Right ventricle myocardium inferior (tissue), 1 donor: Measurements from ENCODE around the gene CEND1. TPM values are rescaled to one million over a fixed set of nuclear protein-coding genes. Genes with fewer than 3 reads are reported as not detected.

Source experiments
- ATAC-seq: fragments of 200-7000 bp; cut with Tn5 transposase; one replicate; pipeline ENCODE4 v1.9.1; 2020; ENCODE audit warnings: mild to moderate bottlenecking, moderate library complexity
- DNase-seq: peaks from one replicate; pipeline ENCODE4 v3.0.0; 2021; ENCODE audit errors: missing footprints
- intact Hi-C: fragments of 100-400 bp; cut with DNase I; formaldehyde crosslinking; loops from one replicate; pipeline ENCODE4 v1.11.0; 2022
- total RNA-seq: library from RNA; stranded (reverse); fragmentation: NEBNext Ultra II Directional; extraction: Animal tissue kit (Norgen Biotek cat#: 25700); gene quantifications from one replicate; pipeline ENCODE4 v1.2.1, GENCODE V29; 2021
- donor health status: DM: no; HTN: yes; CAD: no; lungs with severe emphysema.

Gene CEND1
- total RNA-seq, 1 donor from 2014 or later, result not detected

DNA sequence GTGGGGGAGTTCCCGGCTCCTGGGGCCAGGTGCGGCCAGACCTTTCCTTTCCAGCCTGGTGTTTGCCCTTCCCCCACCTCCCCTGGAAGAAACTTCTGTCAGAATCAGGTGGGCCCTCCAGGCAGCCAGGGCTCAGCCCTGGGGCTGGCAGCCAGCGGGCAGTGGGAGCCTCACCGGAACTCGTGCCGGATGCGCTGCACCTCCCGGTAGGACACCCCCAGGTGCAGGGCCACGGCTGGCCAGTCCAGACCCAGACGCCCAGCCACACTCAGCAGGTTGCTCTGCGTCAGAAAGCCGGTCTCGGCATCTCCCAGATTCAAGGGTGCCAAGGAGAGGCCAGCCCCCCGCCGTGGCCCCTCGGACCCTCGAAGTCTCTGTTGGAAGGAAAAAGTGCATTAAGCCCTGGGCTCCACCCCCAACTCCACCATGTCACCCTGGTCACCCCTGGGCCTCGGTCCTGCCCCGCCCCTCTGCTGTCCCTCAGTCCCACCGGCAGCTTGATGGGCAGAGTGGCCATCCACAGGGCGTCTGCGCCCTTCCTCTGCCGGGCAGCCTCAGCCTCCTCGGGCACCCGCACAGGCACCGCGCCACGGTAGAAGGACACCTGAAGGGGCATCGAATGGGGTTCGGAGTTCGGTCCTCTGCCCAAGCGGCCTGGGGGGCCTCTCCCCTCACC is 9.9 kb upstream of the CEND1 start:
- intact Hi-C loops, result no loop called here
- ATAC-seq, result no peak
- no peak for DNase-seq

DNA sequence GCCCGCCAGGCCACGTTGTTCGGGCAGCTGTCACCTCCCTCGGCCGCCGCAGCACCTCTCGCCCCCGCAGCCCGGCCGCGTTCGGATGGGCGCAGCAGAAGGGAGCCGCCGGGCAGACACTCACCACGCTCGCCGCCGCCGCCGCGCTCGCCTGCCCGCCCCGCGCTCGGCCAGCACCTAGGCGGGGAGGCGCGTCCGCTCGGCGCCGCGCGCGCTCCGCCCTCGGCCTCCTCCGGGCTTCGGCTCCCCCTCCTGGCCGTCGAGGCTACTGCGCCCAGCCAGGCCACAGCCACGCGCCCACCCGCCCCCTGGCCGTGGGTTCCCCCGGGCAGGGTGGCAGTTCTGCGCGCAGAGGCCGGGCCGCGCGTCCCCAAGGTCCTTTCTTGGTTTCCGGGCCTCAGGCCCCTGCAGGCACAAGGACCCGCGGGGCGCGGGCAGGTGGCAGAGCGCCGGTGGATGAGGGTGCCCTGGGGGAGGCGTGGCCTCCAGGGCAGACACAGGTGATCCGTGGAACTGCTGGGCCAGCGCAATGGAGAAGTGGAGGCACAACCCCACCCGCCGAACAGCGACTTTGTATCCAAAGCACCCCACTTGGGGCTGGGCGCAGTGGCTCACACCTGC is 8.3 kb upstream of the CEND1 start, which contains the start of gene SLC25A22:
Gene SLC25A22, minus strand, starts transcription at position 189 of the 621 bp plus-strand sequence. CDS start 3,275 bp downstream, outside the sequence.
- ATAC-seq, result peak; percentile 73
- intact Hi-C loops, result no loop called here
- peak; percentile 89 for DNase-seq

DNA sequence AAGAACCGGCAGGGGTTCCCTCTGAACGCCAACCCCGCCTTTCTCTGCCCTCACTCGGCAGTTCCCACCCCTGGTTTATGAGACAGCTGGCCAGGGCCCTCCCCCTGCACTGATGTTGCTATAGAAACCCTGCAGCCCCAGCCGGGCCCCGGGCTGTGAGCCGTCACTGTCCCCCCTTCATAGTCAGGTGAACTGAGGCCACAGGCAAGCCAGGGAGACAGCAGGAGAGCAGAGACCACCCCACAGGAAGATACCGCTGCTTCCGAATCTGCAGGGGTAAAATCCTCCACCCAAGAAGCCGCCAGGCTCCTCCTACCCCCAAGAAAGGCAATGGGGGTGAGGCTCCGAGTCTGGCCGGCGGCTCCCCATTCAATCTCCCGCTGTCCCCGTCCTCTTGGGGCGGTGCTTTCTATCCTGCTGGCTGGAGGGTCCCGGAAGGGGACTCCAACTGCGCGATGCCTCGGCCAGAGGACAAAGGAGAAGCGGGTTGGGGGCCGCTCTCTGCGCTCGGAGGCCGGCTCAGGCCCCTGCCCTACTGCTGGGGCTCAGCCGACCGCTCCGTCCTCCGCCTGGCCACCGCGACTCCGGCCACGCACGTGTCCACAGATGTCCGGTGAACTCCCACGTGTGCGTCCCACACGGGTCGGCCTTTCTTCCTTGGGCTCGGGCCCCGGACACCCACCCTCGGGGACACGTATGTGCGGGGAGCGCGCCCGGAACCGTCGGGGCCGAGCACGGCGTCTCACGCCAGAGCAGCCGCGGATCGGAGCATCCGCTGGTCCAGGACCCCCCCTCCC is 7.6 kb upstream of the CEND1 start:
- intact Hi-C loops, result no loop called here
- ATAC-seq (peak; percentile 50), DNase-seq (peak; percentile 79)

DNA sequence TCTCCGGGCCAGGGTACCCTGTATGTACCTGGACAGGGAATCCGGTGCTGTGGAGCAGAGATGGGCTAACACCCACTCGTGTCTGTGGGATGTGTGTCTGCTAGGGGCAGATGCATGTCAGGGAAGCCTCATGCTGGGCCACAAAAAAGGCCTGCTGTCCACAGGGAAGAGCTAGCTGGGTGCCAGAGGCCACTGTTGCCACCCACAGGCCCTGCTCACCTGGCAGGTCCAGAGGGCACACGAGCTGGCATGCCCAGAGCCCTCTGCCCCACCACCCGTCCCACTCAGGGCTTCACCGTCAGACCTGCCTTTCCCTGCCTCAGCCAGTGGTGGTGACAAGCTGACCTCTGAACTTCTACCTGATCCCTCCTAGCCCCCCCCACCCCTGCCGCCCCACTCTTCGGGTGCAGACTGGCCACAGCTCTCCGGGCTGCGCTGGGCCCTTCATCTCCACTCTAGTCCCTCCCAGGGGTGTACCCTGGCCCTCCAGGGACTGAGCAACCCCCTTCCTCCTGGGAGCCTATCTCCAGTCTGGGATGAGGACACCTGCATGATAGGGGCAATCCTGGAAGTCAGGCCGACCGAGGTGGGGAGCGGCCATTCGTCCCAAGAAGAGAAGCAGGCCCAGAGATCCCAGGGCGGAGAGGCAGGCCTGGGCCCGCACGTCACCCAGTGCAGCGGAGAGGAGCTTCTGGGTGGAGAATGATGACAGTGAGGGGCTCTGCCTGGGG is 6.8 kb upstream of the CEND1 start:
- ATAC-seq (no peak), DNase-seq (no peak)
- intact Hi-C loops, result no loop called here

DNA sequence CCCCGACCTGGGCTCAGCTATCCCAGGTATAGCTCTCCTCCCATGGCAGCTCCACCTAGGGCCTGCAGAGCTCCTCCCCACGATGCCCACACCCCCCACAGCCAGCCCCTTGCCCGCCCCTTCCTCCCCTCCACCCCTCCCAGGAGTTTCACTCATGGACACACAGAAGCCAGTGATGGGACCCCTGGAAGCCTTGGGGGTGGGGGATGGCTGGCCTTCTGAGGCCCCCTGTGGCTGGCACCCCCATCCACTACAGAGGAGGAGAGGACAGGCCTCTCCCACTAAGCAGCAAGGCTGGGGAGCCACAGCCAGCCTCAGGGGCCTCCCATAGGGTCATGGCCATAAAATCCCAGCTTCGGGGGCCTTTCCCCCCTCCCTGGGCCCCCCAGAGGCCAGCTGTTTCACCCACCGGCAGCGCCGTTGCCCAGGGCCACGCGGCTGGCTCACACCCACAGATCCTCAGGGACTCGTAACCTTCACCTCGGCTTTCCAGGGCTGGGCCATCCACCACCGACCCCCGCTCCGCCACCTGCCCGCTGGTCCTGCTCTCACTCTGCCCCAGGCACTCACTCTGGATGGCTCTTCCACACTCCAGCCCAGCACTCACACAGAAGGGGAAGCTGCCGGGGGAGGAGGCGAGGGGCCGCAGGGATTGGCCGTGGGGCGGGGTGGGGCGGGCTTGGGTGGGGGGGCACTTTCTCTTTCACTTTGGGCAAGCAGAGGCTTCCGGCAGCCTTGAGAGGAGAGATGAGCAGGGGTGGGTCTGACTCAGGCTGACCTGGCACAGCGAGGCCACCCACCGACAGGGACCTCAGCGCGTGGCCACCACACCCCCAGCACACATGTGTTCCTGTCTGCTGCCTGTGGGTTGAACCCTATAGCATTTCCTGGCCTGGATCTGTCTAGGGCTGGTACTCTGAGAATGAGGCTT is 6.0 kb upstream of the CEND1 start:
- peak; percentile 48 for ATAC-seq
- intact Hi-C loops, result no loop called here
- DNase-seq, result peak; percentile 91

DNA sequence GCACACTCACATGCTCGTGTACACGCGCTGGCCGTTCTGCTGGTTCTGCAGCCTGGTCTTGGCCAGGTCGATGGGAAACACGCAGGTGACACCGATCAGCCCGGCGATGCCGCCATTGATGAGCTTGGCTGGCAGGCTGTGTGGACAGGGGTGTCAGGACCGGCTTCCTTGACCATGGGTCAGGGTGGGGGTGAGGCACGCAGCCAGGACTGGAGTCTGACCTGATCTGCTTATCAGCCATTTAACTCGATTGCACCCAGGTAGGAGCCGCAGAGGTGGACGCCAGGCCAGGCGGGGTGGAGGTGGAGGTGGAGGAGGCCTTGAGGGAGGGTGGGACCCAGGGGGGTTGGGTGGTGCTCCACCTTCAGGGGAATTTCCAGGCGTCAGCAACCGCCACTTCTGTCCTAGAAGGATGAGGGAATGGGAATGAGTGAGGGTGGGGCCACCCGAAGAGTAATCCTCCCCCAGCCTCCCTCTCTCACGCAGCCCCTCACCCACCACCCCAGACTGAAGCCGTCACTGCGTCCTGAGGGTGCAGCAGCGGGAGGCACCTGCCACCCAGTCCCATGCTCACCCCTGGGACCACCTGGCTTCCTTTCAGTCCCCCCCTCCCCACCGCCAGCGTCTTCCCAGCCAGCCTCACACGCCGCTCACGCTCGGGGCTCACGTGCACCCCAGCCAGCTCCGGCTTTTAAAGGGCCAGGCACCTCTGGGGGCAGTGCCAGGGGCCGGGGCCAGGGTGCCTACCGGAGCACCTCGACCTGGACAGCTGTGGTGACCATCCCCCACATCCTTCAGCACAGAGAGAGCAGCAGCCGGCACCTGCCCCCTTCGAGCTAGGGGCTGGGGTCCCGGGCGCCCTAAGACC is 5.1 kb upstream of the CEND1 start:
- DNase-seq (no peak), ATAC-seq (no peak)
- intact Hi-C loops, result no loop called here

DNA sequence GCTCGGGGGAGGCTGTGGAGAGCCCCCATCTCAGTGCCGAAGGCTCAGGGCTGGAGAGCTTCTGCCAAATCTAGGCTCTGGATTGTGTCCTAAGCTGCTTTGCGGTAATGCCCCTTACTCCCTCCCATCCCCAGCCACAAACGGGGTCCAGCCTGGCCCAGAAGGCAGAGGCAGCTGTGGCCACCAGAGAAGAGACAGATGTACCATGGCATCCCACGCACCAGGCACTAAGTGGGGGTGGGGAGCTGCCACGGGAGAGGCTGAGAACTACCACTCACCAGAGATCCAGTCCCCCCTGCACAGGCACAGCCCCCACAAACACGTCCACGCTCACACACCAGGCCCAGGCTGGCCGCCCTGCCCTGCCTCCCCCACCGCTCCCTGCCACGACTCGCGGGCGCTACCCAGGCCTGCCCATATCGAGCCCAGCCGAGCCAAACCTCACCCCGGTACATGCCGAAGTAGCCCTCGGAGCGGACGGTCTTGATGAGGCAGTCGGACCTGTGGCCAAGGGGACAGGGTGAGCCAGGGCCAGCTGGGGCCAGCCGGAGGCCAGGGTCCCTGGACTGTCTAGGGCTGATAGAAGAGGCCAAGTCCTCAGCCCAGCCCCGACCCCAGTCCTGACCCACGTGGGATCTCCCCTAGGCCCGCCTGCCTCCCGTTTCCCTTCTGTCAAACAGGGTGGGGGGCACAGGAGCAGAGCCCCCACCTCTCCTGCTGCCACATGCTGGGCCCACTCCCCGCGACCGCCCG is 4.3 kb upstream of the CEND1 start:
- DNase-seq (no peak), ATAC-seq (no peak)
- intact Hi-C loops, result no loop called here

DNA sequence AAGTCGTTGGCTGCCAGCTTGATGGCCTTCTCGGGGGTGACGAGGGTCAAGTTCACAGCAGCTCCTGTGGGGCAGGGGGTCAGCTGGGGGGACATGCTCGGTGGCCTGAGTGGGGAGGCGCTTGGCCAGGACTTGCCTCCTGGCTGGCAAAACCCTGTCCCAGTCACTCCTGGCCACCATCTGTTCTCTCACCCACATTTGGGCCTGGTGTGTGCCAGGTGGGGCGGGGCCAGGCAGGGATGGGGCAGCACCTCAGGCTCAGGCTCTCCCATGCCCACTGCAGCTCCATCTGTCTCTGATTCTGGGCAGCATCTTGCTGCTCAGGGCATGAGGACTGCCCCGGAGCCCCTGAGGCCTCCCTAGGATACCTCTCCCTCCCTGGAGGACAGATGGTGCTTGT is 3.7 kb upstream of the CEND1 start:
- ATAC-seq, result no peak
- intact Hi-C loops, result no loop called here
- DNase-seq, result no peak

DNA sequence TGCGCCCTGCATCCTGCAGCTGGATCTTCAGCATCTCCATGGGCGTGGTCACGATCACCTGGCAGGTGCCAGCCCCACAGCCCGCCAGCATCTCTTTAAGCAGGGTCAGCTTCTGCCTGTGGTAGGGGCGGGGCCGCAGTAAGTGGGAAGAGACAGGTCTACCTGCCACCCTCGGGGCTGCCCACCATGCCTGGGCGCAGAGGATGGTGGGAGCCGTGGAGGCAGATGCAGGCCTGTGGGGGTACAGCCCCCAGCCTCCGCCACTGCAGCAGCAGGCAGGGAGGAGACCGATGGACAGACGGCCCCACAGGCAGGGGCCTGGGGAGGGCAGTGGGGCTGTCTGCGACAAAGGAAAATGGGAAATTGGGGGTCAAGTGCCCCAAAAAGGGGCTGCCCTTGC is 3.0 kb upstream of the CEND1 start:
- intact Hi-C loops, result no loop called here
- no peak for DNase-seq
- no peak for ATAC-seq

DNA sequence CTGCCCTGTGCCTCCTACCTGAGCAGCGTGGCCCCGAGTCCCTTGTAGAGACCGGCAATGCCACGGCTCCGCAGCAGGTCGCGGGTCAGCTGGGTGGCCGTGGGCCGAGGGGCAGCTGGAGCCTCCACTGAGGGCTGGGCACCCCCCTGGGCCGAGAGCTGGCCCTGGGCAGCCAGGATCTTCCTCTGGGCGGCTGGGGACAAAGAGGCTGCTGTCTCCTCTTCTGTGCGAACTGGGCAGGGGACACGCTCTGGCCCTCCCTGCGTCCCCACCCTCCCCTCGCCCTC is 2.6 kb upstream of the CEND1 start:
- intact Hi-C loops, result no loop called here
- DNase-seq (no peak), ATAC-seq (no peak)

DNA sequence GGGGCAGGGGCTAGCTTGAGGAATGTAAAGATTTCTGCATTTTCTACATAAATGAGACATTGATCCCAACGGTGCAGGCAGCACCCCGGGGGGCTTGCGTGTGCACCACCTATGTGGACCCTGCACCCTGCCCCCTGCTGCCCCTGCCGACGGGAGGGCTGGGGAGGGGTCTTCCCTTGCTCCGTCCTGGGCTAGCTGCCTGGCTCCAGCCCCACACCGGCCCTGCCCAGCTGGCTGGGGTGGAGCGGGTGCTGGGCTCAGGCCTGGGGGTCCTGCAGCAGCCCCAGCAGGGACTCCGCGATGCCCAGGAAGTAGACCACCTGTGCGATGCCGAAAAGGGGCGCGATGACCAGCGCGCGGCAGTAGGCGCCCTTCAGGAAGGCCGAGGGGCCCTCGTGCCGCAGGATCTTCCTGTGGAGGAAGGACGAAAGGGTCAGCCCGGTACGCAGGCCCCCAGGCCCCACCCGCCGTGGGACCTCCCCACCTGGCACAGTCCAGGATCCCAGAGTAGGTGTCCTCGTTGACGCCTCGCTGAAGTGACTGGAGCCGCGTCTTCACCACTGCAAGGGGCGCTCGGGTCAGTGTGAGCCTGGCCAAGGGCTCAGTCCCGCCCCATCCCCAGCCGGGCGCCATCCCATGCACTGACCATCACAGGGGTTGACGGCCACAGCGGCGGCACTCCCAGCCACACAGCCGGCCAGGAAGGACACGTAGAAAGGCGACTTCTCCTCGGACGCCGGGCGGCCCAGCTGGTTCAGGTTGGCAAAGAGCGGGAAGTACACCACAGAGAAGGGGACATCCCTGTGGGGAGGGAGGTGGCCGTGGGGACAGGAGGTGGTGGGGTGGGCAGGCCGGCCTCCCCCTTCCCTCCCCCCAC is 2.0 kb upstream of the CEND1 start:
- DNase-seq, result peak; percentile 27
- intact Hi-C loops, result no loop called here
- no peak for ATAC-seq

DNA sequence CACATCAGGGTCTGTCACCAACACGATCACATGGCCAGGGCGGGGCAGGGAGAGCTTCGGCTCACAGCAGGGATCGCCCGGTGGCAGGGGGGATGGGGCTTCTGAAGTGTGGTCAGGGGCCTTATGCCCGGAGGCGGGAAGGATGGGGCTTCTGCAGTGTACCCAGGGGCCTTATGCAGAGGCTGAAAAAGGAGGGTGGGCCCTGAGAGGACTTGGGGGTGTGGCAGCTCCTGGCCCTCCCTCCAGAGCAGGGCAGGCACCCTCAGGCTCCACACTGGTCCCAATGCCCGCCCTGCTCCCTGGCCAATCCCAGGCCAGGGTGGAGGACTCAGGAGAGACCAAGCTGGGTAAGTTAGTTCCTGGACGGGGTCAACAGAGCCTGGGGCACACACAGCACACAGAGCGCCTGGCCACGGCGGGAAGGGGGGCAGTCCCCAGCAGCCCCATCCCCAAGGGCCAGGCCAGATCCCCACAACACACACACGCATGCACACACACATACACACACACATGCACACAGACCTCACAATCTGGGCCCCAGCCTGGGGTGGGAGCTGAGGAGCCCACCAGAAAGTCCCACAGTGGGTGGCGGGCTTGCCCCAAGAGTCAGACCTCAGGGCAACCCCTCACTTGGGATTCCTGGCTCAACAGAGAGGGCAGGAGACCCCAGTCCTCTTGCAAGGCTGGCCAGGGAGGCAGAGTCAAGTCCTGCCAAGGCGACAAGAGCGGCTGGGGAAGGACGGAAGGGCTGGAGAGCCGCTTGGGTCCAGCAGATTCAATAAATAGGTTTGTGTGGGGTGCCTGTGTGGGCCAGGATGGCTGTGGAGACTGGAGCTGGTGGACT is 1.1 kb upstream of the CEND1 start:
- intact Hi-C loops, result no loop called here
- ATAC-seq, result no peak
- no peak for DNase-seq

DNA sequence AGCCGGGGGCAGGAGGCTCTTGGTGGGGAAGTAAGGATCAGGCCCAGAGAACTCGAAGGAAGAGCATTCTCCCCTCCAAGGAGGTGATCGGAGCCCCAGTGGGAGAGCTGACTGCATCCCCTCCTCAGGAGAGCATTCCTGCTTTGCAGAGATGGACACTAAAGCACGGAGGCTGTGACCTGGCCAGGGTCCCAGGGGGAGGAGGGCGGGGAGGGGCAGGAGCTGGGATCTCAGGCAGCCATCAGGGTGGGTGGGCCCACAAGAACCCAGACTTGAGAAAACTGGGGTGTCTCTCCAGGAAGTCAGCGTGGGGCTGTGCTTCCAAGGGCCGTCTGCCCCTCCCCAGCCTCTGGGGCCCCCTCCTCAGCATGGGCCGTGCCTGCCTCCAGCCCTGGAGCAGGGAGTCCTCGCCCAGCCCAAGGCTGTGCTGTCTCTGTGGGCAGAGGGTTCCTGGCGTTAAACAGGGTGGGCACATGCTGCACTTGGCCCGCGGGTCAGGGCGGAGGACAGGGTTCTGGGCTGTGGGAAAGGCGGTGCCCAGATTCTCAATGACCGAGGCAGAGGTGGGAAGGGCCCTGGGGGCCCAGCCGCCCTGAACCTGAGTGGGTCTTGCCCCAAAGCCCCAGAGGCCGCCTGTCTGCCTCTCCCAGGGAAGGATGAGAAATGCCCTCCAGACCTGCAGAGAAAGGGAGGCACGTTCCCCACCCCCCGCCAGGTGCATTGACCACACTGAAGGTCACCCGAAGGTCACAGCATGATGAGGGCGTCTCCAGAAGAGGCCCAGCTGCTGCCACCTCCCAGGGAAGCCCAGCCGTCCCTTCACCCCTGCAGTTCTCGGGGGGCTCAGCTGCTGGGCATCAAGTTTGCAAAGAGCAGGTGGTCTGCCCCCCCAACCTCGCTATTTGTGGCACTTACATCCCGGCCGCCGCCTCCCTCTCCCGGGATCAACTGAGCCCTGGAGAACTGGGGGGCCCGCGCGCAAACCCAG is 643 bp downstream of the CEND1 start:
- ATAC-seq (no peak), DNase-seq (no peak)
- intact Hi-C loops, result no loop called here

DNA sequence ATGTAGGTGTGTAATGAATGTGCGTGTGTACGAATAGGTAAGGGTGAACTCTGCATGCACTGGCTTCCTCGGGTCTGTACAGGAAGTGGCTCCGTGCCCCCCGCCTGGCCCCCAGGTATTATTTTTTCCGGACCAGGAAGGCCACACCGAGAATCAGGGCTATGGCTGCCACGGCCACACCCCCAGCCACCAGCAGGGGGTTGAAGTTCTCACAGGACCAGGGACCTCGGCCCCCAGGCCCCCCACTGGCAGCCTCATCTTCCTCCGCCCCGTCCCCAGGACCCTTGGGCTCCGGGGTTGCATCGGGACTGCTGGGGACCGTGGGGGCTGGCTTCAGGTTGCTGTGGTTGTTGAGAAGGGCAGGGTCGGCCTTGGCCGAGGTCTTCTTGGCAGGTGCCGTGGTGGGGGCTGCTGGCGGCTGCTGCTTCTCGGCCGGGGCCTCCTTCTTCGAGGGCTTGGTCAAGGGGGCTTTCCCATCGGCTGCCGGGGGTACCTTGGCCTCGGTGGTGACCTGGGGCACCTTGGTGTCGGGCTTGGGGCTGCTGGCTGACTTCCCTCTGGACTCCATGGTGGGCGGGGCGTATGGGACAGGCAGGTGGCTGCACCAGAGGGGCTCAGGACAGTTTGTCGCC is 1.8 kb downstream of the CEND1 start:
- no peak for DNase-seq
- no peak for ATAC-seq
- intact Hi-C loops, result no loop called here
